Measurements from ENCODE around the gene IL24.

IL24 gene

GRCh38 chr1:206854401-206855129 is 42.7 kb upstream of the IL24 start:
- Histone ChIP-seq H2AFZ (no peak overlapping the region), H3K4me1 (no peaks in the 10 kb centered on the region), H3K9me3 (ENCODE audit: control insufficient read depth, low read length) (no peaks in the 10 kb centered on the region), H3K9ac (no peak overlapping the region), H3K27ac (no peak overlapping the region), H3K4me3 (ENCODE audit: low read depth, low read length) (no peak overlapping the region), H3K36me3 (ENCODE audit: control insufficient read depth, insufficient read depth, low read length) (no peaks in the 10 kb centered on the region), H3K27me3 (ENCODE audit: control insufficient read depth, insufficient read depth, low read length) (no peaks in the 10 kb centered on the region), H3K4me2 (ENCODE audit: low read length) (no peak overlapping the region), H3K79me2 (no peaks in the 10 kb centered on the region)
- no peak for TF ChIP-seq CTCF (IDR thresholded peaks at IDR 0.05)

DNA sequence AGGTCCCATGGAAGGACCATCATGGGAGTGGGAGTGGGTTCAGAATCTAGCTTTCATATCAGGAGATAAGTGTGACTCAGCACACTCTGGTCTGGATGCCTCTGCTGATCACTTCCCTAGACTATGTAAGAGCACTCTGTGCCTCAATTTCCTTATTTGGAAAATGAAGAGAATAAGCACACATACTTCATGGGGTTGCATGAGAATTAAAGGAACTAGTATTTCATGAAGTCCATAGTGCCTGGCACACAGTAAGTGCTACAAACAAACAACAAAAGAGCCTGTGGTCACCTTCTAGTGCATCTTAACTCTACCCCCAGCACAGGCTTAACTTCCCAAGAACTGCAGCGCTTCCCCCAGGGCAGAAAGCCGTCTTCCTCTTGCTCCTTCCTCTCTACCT is 41.4 kb upstream of the IL24 start:
- no peak overlapping the region for H3K9ac ChIP-seq
- H3K79me2 ChIP-seq: no peaks in the 10 kb centered on the region
- H3K27ac ChIP-seq: no peak overlapping the region
- H3K4me3 ChIP-seq (ENCODE audit: low read depth, low read length): no peak overlapping the region
- H3K36me3 ChIP-seq (ENCODE audit: control insufficient read depth, insufficient read depth, low read length): no peaks in the 10 kb centered on the region
- H2AFZ ChIP-seq: no peak overlapping the region
- no peaks in the 10 kb centered on the region for H3K9me3 ChIP-seq (ENCODE audit: control insufficient read depth, low read length)
- H3K27me3 ChIP-seq (ENCODE audit: control insufficient read depth, insufficient read depth, low read length): no peaks in the 10 kb centered on the region
- H3K4me2 ChIP-seq (ENCODE audit: low read length): no peak overlapping the region
- H3K4me1 ChIP-seq: no peaks in the 10 kb centered on the region
- TF ChIP-seq CTCF (IDR thresholded peaks at IDR 0.05): no peak

GRCh38 chr1:206856674-206857464 is 40.4 kb upstream of the IL24 start:
- Histone ChIP-seq H3K36me3 (ENCODE audit: control insufficient read depth, insufficient read depth, low read length) (no peaks in the 10 kb centered on the region), H3K4me2 (ENCODE audit: low read length) (no peak overlapping the region), H3K4me3 (ENCODE audit: low read depth, low read length) (no peak overlapping the region), H3K9ac (no peak overlapping the region), H3K27ac (no peak overlapping the region), H2AFZ (no peak overlapping the region), H3K27me3 (ENCODE audit: control insufficient read depth, insufficient read depth, low read length) (no peaks in the 10 kb centered on the region), H3K4me1 (no peaks in the 10 kb centered on the region), H3K9me3 (ENCODE audit: control insufficient read depth, low read length) (no peaks in the 10 kb centered on the region), H3K79me2 (no peaks in the 10 kb centered on the region)
- TF ChIP-seq CTCF (IDR thresholded peaks at IDR 0.05): no peak

DNA sequence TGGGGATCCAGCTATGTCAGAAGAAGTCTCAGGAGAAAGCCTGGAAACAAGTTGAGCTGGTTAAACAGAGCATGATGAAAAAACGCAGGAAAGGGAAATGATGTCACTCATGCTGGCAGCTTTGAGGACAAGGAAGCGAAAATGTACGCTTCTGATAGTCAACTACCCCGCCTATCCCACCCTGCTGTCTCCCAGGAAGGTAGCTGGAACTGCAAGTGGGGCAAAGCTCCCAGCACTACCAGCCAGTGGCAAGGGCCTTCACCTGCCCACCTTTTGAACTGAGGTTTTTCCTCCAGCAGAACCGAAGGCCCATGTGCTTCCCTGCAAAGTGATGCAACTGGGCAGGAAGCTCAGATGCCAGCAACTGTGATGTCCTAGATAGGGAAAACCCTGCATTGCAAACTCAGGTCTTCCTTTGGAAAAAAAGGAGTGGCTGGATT is 38.1 kb upstream of the IL24 start:
- Histone ChIP-seq H3K9ac (no peak overlapping the region), H3K4me2 (ENCODE audit: low read length) (no peak overlapping the region)

More for the DNA sequence above, 38.1 kb upstream of the IL24 start:
- no peaks in the 10 kb centered on the region for H3K36me3 ChIP-seq (ENCODE audit: control insufficient read depth, insufficient read depth, low read length)
- no peak for TF ChIP-seq CTCF (IDR thresholded peaks at IDR 0.05)
- no peaks in the 10 kb centered on the region for H3K79me2 ChIP-seq
- no peak overlapping the region for H3K27ac ChIP-seq
- H3K9me3 ChIP-seq (ENCODE audit: control insufficient read depth, low read length): no peaks in the 10 kb centered on the region
- H3K4me1 ChIP-seq: no peaks in the 10 kb centered on the region
- no peak overlapping the region for H2AFZ ChIP-seq
- H3K27me3 ChIP-seq (ENCODE audit: control insufficient read depth, insufficient read depth, low read length): no peaks in the 10 kb centered on the region
- no peak overlapping the region for H3K4me3 ChIP-seq (ENCODE audit: low read depth, low read length)

All from parathyroid adenoma (tissue), 2 donors.